ENCODE results near the gene CHMP2B.

Gene CHMP2B, protein sequence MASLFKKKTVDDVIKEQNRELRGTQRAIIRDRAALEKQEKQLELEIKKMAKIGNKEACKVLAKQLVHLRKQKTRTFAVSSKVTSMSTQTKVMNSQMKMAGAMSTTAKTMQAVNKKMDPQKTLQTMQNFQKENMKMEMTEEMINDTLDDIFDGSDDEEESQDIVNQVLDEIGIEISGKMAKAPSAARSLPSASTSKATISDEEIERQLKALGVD

DNA sequence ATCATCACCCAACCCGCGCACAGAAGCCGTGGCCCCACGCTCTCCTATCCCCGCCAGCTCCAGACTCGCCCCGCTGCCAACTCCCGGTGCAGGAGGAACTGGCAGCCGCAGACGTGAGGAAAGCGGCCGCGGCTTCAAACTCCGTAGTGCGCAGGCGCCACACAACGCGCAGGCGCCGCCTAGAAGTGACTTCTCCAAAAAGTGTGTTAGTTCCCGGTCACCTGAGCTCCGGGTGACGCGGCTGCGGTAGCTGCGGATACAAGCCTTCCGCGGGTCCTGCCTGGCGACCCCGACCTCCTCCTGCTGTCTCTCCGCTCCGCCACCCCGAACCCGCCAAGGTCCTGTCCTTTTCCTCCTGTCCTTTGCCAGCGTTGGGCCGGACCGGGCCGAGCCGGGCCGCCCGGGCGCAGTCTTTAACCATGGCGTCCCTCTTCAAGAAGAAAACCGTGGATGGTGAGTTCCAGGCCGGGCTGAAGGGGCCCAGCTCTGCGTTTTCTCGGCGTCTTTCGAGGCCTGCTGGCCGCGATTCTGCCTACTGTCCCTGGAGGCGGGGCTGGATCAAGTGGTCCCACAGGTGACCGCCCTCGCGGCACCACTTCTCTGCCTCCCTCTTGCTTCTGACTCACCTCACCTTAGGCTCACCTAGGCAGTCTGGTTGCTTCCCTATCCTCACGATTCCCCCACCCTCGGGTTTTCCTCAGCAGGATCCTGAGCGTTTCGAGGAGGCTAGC lies at the start of gene CHMP2B:
TSS of gene CHMP2B (plus strand) at position 206 of the 731 bp plus-strand sequence. CDS start at position 420, 214 bp downstream.
- peak; percentile 89 for DNase-seq (ENCODE audit: low spot score)

DNA sequence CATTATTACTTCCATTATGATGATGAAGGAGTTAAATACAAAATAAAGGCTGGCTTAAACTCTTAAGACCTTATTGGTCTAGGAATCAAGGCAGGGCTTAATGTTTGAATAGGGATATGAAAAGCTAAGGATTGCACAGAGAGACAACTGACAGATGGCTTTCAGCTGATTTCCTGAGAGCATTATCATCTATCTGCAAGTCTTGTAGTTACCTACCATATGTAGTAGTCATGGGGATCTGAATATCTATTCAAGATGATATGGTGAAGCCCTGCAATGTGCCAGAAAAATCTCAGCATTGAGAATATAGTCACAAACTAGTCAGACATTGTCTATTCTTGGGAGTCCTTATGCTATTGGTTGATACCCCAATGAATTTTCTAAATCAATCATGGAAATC lies 47.5 kb upstream of the CHMP2B start:
- DNase-seq (ENCODE audit: low spot score) = no peak

DNA sequence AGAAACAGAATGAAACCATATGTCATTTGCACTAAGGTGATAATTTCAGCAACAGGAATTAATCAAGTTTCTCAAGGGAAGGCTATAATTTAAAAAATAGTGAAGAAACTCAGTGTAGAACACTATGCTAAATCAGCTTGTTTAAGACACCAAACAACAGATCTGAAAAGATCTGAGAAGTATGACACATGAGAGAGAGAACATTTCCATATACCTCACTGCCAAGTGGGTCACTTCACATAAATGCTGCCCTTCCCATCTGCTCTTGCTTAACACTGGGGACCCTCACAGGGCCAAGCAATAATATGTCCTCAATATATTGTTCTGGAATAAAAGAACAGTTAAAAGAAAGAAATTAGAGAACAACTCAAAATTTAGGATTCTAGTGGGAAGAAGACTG lies 45.6 kb upstream of the CHMP2B start:
- no peak for DNase-seq (ENCODE audit: low spot score)

DNA sequence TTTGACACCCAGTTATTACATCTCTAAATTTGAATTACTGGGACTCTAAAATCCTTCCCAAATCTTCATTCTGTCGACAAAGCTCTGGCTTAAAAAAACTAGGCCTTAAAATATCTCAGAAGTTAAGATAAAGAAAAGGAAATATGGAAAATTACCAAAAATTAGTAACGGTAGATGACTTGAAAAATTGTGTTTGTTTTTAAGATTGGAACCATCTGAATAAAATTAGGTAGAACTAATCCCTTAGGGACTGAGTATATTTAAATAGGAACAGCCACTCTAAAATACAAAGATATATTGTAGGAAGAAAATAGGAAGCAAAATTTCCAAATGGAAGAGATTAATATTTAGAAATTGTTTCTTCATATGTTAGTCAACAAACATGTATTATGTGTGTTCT lies 45.1 kb upstream of the CHMP2B start:
- no peak for DNase-seq (ENCODE audit: low spot score)

DNA sequence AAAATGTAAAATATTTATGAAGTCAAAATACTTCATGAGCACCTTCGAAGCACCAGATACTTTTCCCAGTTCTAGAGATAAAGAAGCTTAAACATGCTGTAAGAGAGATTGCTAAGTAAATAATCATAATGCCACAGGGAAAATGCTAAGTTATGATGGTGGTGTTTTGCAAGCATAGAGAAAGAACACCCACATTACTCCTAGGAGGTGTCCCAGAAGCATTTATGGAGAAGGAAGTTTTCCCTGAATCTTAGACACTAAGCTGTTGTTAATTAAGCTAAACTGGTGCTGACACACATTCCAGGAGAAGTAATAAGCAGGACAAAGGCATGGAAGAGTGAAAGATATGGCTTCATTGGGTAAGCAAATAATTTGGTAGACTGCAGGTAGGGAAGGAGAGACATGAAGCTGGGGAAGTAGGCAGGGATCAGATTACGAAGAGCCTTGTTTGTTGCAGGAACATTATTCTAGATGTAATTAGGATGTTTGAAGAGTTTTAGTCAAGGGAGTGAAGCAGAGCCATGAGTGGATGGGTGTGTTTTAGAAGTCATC lies 40.4 kb upstream of the CHMP2B start:
- DNase-seq (ENCODE audit: low spot score) = no peak

DNA sequence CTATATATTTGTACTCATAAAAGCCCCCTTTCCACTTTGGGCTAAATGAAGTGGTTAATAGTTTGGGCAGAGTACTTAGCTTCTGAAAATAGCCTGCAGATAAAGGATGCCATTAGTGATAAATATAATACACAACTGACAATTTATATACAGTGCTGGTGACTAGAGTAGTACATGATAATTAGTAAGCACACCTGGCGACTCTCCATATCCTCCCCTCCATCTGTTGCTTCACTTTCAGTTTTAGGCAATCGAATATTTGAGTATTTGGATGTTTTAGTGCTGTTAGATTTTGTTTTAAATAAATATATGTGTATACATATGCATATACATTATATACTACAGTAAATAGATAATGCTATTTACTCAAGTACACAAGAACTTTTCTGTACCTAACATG lies 35.9 kb upstream of the CHMP2B start:
- DNase-seq (ENCODE audit: low spot score) = no peak

DNA sequence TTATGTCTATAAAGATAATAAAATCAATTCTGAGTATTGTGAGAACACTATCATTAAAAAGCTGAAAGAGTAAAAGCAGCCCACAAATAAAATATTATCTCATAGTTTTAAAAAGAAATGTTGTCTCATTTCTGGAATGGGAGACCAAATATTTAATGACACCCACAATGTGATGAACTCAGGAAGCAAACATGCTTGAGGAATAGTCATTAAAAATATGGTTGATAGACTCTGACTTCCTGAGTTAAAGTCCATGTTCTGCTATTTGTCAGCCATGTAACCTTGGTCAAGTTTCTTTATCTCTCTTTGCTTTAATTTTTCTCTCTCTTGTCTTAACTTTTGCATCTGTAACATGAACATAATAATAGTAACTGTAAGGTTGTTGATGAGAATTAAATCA lies 35.5 kb upstream of the CHMP2B start:
- no peak for DNase-seq (ENCODE audit: low spot score)

DNA sequence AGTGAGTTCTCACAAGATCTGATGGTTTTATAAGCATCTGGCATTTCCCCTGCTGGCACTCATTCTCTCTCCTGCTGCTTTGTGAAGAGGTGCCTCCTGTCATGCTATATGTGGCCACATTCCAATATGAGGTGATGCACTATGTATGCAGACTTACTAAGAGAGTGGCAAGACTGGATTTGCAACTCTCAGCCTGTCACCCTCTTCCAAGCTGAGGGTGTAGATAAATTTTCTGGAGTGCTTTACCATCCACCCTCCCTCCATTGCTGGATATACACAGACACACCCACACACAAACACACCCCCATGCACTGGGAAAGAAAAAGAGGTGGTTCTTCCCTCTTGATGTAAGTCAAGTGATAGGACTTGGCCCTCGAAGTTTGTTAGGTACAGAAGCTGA lies 30.2 kb upstream of the CHMP2B start:
- no peak for DNase-seq (ENCODE audit: low spot score)

DNA sequence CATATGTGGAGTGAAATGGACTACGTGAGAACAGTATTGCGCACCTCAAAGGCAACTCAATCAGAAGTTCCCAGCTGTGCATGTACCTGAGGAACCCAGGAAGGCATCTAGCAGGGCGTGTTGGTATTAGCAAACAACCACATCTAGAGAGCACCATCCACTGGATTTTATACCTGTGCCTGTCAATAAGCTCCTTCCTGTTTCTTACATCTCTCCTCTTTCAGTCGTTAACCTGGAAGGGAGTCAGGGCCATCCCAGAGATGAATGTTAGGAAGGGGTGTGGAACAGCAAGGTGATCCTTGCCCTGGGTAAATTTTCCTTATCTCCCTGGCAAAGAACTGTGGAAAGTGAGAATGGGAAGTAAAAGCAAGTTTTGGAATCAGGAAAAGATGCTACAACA lies 29.6 kb upstream of the CHMP2B start:
- DNase-seq (ENCODE audit: low spot score) = no peak

DNA sequence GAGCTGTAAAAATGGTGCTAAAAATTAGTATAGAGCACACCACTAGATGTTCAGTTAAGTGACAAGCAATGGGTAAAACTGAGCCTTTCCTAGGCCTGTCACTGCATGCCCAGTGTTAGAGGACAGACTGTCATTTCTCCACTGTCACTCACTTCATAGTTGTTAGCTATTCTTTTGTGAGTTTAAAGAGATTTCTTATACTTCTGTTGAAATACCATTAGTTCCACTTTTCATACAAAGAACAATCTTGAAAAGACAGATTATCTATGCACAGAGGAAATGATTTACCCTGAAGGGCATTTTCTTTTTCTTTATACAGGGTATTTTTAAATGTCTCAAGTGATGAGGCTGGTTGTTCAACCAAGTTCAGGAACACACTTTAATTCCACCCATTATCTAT lies 28.3 kb upstream of the CHMP2B start:
- DNase-seq (ENCODE audit: low spot score) = no peak

DNA sequence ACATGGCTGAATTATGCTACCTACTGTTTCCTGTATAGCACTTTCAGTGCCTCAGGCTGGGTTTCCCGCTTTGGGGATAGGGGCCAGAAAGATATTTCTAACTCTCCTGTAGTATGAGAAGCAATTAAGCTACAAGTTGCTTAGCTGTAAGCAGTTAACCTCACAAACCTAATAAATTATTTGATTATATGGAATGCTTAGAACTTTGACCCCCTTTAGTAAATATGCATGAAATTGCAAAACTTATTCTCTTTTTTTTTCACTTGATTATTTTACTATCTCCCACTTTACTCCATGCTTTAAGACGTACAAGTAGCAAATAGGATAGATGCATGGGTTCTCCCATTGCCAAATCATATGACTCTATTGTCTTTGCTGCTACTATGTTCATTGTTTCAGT lies 27.5 kb upstream of the CHMP2B start:
- no peak for DNase-seq (ENCODE audit: low spot score)

DNA sequence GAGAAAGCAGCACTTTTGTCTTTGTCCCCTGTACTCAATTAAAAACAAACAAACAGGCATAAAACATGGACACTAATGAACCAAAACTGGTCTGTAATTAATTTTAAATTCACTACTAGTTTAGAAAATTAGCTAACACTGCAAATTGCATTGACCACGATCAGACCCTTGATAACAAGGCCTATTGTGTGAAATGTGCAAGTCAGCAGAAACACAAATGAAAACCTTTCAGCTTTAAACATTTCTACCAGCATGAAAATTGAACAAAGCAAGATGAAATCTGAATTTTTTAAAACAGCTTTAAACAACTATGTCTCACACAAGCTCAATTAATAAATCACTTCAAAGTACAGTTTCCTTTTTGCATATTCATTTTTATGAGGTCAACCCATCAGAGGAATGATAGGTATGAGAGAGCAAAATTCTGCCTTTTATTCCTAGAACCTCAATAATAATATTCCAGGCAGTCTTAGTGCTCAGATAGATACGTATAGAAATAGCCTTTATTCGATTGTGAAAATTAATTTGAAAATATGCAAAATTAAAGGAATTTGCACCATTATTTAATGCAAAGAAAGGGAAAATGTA lies 27.0 kb upstream of the CHMP2B start:
- no peak for DNase-seq (ENCODE audit: low spot score)

DNA sequence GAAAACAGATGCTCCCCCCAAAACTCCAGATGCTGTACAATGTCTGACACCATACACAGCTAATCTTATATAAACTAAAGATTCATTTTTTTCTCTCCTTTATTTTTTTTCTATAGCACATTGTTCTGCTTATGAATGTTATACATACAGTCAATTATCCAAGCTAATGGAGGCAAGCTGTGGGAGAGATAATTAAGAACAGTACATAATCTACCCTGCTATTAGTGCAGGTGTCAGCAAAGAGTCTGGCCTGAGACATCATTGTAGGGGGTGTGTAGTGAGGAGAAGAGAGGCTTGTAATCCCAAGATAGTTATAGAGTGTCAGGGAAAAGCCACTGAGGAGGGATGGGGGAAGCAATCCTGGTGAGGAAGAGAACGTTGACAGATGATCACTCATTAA lies 25.4 kb upstream of the CHMP2B start:
- no peak for DNase-seq (ENCODE audit: low spot score)

DNA sequence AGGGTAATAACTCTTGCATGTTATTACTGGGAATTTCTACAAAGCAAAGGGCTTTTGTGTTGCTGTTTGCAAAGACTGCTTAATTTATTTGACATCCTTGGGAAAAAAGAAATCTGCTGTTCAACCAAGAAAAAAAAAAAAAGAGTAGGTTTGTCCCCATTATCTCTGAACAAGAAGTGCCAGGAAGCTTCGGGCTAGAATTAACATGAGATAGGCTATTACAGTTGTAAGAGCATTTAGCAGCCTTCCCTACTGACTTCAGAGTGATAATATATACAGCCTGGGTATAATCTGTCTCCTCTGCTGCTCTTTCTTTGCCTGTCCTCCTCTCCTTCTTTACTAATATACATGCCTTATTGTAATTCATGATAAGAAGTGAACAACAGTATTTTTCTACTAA lies 23.3 kb upstream of the CHMP2B start:
- DNase-seq (ENCODE audit: low spot score) = no peak

DNA sequence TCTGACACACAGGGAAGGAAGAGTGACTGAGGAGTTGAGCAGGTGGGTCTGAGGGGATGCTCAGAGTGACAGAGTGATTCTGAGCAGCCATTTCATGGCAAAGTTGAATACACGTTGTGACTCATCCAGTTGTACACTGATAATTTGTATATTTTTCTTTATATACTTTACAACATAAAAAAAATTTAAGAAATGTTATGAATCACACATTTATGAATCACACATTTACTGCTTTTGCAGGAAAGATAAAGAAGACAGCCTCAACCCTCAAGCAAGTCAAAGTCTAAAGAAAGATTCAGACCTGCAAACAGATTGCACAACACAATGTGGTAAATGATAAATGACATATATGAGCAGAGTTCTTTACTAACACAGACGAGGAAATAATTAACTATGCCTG lies 21.0 kb upstream of the CHMP2B start:
- DNase-seq (ENCODE audit: low spot score) = no peak

DNA sequence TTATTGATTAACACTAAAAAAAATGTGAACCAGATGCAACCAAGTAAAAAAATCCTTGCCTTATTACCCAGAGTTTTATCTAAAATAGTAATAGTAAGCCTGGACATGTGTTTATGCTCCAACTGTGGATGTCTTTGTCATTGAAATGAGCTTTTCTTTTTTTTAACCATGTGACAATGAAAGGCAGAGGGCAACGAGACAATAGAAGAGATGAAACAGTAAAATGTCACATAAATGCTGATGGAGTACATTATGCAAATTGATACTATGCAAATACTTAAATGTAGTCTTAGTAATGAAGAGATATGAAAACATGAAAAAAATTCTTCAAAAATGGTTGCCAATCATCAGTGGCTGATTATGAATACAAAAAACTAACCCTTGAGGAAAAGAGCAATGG lies 20.5 kb upstream of the CHMP2B start:
- no peak for DNase-seq (ENCODE audit: low spot score)

DNA sequence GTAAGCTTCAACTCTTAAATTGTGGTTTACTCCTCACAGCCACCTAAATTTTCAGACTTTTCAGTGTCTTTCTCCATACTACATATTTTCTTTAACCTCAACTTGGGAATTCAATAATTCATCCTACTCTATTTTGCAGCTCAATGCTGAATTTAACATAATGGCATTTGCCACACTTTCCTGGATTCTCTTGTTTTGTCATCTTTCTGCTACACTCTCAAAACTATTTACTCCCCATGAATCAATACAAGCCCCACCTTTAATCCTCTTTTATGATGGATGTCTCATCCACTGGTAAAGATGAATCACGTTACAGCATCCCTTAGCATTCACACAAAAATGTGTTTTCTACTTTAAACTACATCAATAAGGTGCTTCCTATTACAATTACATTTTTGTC lies 19.6 kb upstream of the CHMP2B start:
- no peak for DNase-seq (ENCODE audit: low spot score)

DNA sequence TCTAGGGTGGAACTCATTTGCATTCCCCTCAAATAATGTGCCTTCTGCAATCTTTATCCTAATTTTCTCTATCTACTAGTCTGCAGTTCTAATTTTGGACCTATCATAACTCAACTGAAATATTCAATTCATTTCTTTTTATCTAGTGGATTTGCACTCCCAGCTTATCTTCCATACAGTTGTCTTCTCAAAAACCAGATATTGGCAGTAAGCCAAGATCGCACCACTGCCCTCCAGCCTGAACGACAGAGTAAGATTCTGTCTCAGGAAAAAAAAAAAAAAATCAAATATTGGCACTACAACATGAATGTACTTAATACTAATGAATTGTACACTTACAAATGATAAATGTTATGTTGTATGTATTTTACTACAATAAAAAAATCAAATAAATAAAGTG lies 18.0 kb upstream of the CHMP2B start:
- DNase-seq (ENCODE audit: low spot score) = no peak

DNA sequence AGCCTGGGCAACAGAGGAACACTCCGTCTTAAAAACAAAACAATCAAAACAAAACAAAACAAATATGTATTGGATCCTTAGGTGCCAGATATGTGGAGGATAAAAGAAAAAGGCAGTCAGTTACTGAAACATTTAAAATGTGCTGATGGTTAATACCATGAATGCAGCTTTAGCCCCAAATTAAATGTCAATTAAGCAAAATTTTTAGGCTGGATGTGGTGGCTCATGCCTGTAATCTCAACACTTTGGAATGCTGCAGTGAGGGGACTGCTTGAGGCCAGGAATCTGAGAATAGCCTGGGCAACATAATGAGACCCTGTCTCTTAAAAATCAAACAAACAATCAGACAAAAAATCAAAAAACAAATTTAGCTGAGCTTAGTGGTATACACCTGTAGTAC lies 8.5 kb upstream of the CHMP2B start:
- DNase-seq (ENCODE audit: low spot score) = no peak

DNA sequence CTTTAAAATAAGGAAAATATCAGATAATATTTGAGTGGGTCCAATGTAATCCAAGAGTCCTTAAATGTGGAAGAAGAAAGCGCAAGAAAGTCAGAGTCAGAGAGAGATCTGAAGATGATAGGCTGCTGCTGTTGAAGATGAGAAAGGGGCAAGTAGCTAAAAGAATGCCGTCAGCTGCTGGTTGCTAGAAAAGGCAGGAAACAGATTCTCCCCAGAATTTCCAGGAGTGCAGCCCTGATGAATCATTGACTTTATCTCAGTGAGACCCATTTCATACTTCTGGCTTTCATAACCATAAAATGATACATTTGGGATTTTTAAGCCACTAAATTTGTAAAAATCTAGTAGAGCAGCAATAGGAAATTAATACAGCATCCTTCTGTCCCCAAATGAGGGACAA lies 7.5 kb upstream of the CHMP2B start:
- no peak for DNase-seq (ENCODE audit: low spot score)

DNA sequence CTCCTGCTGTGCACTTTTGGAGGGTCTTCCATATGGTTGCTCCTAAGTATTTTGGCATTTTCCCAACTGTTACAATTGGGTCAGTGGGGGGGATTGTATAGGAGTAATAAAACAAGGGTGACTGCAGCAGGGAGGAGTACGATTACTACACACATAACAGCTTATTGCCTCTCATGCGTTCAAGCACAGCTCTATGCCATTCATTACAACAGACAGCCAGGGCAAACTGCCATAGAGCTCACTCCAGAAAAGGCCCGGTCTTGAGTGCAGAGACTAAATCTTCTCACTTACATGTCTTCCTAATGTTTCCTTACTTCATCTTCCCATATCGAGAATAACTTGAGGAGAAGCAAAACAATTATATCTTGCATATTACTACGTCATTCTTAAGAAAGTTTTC lies 1.4 kb upstream of the CHMP2B start:
- DNase-seq (ENCODE audit: low spot score) = no peak

DNA sequence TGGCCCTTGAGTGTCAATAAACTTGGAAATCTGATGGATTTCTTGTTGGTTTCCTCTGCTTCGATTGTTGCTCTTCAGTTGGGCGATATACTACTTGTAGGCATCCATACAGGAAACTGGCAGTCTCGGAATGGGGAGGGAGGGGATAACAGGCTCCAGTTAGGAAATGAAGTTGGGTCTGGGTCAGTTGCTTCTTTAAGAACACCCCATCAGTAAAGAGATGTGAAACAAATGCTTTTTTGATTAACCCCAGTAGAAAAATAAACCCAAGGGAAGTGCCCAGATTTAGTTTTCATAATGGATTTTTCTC lies 681 bp downstream of the CHMP2B start:
- no peak for DNase-seq (ENCODE audit: low spot score)

DNA sequence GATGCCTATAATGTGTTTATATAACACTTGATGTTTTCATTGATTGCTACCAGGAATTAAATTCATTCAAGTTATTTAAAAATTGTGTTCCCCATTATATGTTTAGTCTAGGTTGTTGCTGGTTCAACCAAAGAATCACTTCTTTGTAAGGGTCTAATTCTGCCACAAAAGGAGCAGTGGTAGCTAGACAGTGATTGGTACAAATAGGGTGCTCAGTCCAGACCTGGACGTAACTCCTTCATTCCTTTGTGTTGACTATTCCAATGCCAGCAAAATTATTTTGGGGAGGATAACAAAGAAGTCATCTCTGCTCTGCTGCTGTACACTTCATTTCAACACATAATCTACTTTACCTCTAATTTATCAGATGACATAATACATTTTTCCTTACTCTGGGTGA lies 1.2 kb downstream of the CHMP2B start:
- DNase-seq (ENCODE audit: low spot score) = no peak

DNA sequence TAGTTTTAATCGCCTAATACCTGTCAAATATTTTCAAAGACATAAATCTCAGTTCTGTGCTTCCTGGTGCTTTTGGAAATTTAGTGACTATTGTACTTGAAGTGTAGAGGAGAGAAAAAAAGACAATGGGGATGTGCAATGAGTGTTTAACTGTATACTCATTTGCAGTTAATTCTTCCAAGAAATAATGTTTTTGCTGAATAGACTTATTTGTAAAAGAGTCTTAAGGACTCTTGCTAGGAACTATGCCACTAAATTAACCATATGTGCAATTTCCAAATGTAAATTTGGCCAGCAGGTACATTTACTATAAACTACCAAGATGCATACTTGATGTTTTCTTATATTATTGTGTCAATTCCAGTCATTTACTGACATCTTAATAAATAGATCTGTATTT lies 2.0 kb downstream of the CHMP2B start:
- DNase-seq (ENCODE audit: low spot score) = no peak

Measured in hematopoietic multipotent progenitor cell treated with erythropoietin and hydrocortisone succinate and interleukin-3 and kit ligand, for 17 days (in vitro differentiated cells).